Activated CD8-positive, alpha-beta T cell treated with anti-CD3 and anti-CD28 coated beads, Interleukin-2, amount 10 ng/mL, durations not matched to agents 7 days and 5 days (primary cell): ENCODE results near the gene TAGLN2. TPM values are rescaled to one million over a fixed set of nuclear protein-coding genes. Genes with fewer than 3 reads are reported as not detected.

Experiments
- ATAC-seq: fragments of 150-1000 bp; cut with Tn5 transposase; one replicate; pipeline ENCODE4 v1.10.0; 2021; ENCODE audit warnings: moderate library complexity
- CTCF ChIA-PET: fragments of 350-600 bp; sonication (Branson Sonifier 250); formaldehyde crosslinking; loops from one replicate; lab custom pipeline; 2021; ENCODE audit warnings: antibody characterized with exemption; lab: Charles Lee
- POLR2A ChIA-PET: fragments of 350-600 bp; sonication (Branson Sonifier 250); formaldehyde crosslinking; loops from one replicate; lab custom pipeline; 2021; ENCODE audit warnings: antibody characterized with exemption; lab: Charles Lee
- DNase-seq: peaks from one replicate; pipeline ENCODE4 v3.0.0-alpha.2; 2020
- H3K27ac Mint-ChIP-seq: one replicate; pipeline ENCODE4 v1.8.0; 2021; ENCODE audit warnings: mild to moderate bottlenecking, mixed read lengths
- H3K27me3 Mint-ChIP-seq: one replicate; pipeline ENCODE4 v1.8.0; 2021; ENCODE audit warnings: low read depth, mixed read lengths
- H3K36me3 Mint-ChIP-seq: one replicate; pipeline ENCODE4 v1.8.0; 2021; ENCODE audit warnings: low read depth, mixed read lengths
- H3K4me1 Mint-ChIP-seq: one replicate; pipeline ENCODE4 v1.8.0; 2021; ENCODE audit warnings: low read depth, mixed read lengths
- H3K4me3 Mint-ChIP-seq: one replicate; pipeline ENCODE4 v1.8.0; 2021; ENCODE audit warnings: mild to moderate bottlenecking, mixed read lengths
- H3K9me3 Mint-ChIP-seq: one replicate; pipeline ENCODE4 v1.8.0; 2022; ENCODE audit warnings: mixed read lengths; ENCODE audit not compliant: insufficient read depth
- total RNA-seq, 2 experiments: library from RNA; stranded (reverse); gene quantifications; one replicate each; pipeline ENCODE4 v1.2.3, GENCODE V29; 2021

TAGLN2 gene
- total RNA-seq, 2 experiments from 2014 or later: 476 to 510 TPM

DNA sequence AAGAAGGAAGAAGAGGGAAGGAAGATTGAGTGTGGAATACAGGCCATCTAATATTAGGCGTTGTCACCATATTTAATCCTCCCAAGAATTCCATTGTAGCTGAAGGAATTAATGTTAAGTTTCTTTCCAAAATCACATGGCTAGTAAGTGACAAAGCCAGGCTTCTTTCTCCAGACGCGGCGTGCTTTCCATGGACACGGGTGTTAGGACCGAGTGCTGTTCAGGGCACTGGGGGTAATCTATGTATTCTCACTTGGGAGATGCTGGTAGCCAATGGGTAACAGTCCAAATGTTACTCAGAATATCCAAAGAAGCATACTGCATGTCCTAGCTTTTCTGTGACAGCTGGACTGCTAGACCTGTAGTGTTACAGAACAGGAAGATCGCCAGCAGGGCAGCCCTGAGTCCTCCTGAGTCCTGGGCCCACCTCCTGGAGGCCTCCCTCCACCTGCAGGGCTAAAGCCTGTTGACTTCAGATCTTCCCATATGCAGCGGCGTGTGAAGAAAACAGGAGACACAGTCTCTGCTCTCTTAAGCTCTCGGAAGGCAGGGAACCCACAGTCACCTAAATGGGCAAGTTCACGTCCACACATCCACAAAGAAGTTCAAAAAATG, 14.8 kb upstream of the TAGLN2 start:
- Mint-ChIP-seq H3K9me3 (no peaks in the 10 kb centered on the region), H3K4me3 (no peak overlapping the region), H3K4me1 (peaks cover 6% of the 10 kb centered on the region), H3K27me3 (peaks cover 48% of the 10 kb centered on the region), H3K27ac (no peak overlapping the region), H3K36me3 (no peaks in the 10 kb centered on the region)
- CTCF ChIA-PET: interaction anchor here (1.0 to 9.9 kb wide), 9 partner anchors 7 to 159 kb away, joined by 3 to 184 read pairs (median 3); partner anchors contain the start of genes DUSP23 and TAGLN2
- POLR2A ChIA-PET: interaction anchor here (2.3 kb wide), 1 partner anchor 15 kb away, joined by 5 read pairs; the partner anchor contains the start of gene TAGLN2
- ATAC-seq (no peak), DNase-seq (no peak)

DNA sequence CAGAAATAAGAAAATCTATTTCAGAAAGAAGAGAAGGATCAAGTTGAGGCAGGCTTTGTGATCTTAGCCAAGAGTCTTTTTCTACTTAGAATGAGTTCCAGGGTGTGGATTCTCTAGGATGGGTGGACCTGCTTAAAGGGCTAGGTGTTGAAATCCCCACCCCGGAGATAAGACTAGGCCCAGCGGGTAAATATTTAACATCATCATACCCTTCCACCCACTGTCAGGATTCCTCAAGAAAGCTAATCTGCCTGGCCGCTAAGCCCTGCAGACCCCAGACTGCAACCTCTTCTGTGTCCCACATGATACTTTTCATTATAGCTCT, 14.3 kb upstream of the TAGLN2 start:
- Mint-ChIP-seq H3K4me1 (peaks cover 5% of the 10 kb centered on the region), H3K27me3 (peaks cover 46% of the 10 kb centered on the region), H3K27ac (no peak overlapping the region), H3K4me3 (no peak overlapping the region), H3K36me3 (no peaks in the 10 kb centered on the region), H3K9me3 (no peaks in the 10 kb centered on the region)
- DNase-seq (no peak), ATAC-seq (no peak)
- POLR2A ChIA-PET: interaction anchor here (2.3 to 3.5 kb wide), 2 partner anchors 14 to 15 kb away, joined by 5 to 21 read pairs; partner anchors contain the start of gene TAGLN2
- CTCF ChIA-PET: interaction anchor here (1.0 to 9.9 kb wide), 7 partner anchors 14 to 159 kb away, joined by 3 to 184 read pairs (median 3); partner anchors contain the start of genes DUSP23 and TAGLN2

DNA sequence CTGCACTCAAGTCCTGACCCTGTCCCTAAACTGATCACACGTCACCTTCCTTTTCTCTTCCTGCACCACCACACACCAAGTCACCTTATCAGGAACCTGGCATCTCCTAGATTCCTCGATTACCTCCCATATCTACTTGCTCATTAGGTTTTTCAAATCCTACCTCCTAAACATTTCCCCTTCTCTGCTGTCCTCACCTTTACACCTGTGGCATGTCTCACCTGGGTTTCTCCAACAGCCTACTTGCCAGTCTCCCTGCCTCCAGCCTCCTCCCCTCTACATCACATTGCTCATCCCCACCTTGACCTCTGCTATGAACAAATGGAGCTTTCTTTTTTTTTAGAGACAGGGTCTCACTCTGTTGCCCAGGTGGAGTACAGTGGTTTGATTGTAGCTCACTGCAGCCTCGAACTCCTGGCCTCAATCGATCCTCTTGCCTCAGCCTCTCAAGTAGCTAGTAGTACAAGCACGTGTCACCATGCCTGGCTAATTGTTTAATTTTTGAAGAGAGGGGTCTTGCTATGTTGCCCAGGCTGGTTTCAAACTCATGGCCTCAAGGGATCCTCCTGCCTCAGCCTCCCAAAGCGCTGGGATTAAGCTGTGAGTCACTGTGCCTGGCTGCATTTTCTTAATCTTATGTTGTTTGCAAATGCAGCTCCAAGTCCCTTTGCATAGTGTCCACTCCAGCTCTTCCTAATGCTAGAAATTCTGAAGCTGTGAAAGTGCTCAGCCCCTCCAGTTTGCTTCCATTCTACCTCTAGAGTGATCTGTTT, 13.8 kb upstream of the TAGLN2 start:
- ChIA-PET POLR2A (interaction anchor here (3.5 kb wide), 1 partner anchor 15 kb away, joined by 21 read pairs; the partner anchor contains the start of gene TAGLN2), CTCF (interaction anchor here (1.0 to 9.9 kb wide), 10 partner anchors 14 to 158 kb away, joined by 3 to 184 read pairs (median 4); partner anchors contain the start of genes DUSP23 and TAGLN2)
- H3K9me3 Mint-ChIP-seq: no peaks in the 10 kb centered on the region
- H3K4me1 Mint-ChIP-seq: peaks cover 5% of the 10 kb centered on the region
- H3K27ac Mint-ChIP-seq: no peak overlapping the region
- ATAC-seq (no peak), DNase-seq (no peak)
- peaks cover 42% of the 10 kb centered on the region for H3K27me3 Mint-ChIP-seq
- no peaks in the 10 kb centered on the region for H3K36me3 Mint-ChIP-seq
- H3K4me3 Mint-ChIP-seq: no peak overlapping the region

DNA sequence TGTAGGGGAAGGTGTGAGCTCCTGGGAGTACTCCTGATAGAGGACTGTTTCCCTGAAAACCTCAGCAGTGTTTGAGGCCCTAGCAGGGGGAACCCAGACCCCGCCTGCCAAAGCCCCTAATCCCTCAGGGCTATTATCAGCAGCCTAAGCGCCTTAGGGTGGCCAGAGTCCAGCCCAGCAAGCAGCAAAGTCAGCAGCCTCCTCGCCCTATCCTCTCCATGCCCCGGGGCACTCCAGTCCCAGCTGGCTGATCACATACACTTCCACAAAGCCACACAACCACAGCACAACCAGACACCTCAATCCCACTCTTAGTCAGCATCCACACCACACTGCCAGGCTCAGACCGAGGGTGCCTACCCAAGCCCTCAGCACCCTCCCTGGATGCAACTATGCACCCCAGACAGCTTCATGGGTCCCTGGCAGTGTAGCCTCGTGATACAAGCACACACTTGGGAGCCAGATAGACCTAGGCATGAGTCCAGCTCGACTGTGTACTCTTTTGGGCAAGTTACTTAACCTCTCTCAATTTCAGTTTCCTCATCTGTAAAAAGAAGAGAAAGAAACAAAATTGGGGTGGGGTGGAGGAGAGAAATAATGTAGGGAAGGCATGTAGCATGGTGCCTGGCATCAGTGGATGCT, 13.0 kb upstream of the TAGLN2 start:
- ATAC-seq: peak; percentile 20
- Mint-ChIP-seq H3K9me3 (no peaks in the 10 kb centered on the region), H3K27ac (no peak overlapping the region), H3K36me3 (no peaks in the 10 kb centered on the region), H3K4me1 (peaks cover 5% of the 10 kb centered on the region), H3K4me3 (no peak overlapping the region), H3K27me3 (peaks cover 37% of the 10 kb centered on the region)
- no peak for DNase-seq
- ChIA-PET POLR2A (interaction anchor here (3.5 kb wide), 1 partner anchor 14 kb away, joined by 21 read pairs; the partner anchor contains the start of gene TAGLN2), CTCF (interaction anchor here (1.0 to 9.9 kb wide), 9 partner anchors 8 to 147 kb away, joined by 3 to 184 read pairs (median 6); partner anchors contain the start of genes IGSF9 and TAGLN2)

DNA sequence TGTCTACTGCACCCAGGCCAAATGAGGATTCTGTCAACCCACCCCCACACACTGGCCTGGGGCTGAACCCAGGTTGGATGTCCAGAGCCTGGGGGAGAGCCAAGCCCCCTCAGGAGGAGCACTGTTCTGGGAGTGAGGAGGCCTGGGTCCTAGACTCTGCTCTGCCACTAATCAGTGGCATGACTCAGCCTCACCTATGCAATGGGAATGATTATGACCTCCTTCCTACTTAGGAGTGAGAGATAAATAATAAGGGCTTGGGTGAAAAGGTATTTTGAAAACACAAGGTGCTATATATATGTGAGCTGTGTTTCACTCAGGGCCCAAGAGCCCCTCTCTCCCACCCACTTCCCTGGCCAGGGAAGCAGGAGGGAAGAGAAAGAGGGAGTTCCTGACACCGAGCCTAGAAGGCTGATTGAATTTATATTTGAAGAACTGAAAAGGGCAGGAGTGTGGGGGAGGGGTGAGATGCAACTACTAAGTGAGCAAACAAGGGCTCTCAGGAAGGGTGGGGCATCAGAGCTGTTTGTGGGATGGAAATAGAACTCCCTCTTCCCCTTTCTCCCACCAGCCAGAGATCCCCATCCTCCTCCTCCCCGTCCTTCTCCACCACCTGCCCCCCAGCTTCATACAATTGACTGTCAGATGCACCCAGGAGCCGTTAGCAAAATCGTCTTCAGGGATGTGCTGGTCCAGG, 11.9 kb upstream of the TAGLN2 start:
- POLR2A ChIA-PET: interaction anchor here (3.5 kb wide), 1 partner anchor 13 kb away, joined by 21 read pairs; the partner anchor contains the start of gene TAGLN2
- no peak overlapping the region for H3K4me3 Mint-ChIP-seq
- no peaks in the 10 kb centered on the region for H3K9me3 Mint-ChIP-seq
- peaks cover 5% of the 10 kb centered on the region for H3K4me1 Mint-ChIP-seq
- ATAC-seq (no peak), DNase-seq (no peak)
- H3K36me3 Mint-ChIP-seq: no peaks in the 10 kb centered on the region
- H3K27me3 Mint-ChIP-seq: peaks cover 29% of the 10 kb centered on the region
- H3K27ac Mint-ChIP-seq: no peak overlapping the region
- CTCF ChIA-PET: interaction anchor here (0.6 to 9.9 kb wide), 10 partner anchors 9 to 148 kb away, joined by 3 to 184 read pairs (median 7); partner anchors contain the start of genes IGSF9 and TAGLN2

DNA sequence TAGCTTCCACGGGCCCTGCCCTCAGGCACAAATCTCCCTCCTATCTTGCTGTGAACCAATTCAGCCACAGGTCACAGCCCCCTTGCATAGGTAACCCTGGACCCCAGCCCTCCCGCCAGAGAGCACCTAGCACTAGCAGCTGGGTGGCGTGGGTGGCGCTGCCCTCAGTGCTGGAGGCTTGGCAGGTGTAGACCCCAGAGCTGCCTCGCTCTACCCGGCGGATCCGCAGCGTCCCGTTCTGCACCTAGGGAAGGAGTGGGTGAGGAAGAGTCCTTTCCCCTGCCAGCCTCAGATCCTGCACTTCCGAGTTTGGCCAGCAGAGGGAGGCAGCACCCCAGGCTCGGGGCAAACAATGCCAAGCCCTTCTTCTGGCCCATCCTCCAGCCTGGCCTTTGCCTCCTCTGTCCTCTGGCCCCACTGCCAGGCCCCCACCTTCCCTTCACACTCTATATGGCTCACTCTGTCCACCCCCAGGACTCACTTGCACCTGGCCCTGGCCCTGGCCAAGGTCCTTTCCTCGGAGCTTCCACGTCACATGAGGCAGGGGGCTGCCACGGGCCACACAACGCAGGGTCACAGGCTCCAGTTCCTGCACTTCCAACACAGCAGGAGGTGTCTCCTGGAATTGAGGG, 11.1 kb upstream of the TAGLN2 start:
- ChIA-PET POLR2A (interaction anchor here (3.5 kb wide), 1 partner anchor 12 kb away, joined by 21 read pairs; the partner anchor contains the start of gene TAGLN2), CTCF (interaction anchor here (0.6 to 9.9 kb wide), 10 partner anchors 10 to 149 kb away, joined by 3 to 184 read pairs (median 5); partner anchors contain the start of genes IGSF9 and TAGLN2)
- Mint-ChIP-seq H3K27me3 (peaks cover 29% of the 10 kb centered on the region), H3K27ac (no peak overlapping the region), H3K4me3 (no peak overlapping the region), H3K9me3 (no peaks in the 10 kb centered on the region), H3K4me1 (peaks cover 5% of the 10 kb centered on the region), H3K36me3 (no peaks in the 10 kb centered on the region)
- peak; percentile 83 for DNase-seq
- ATAC-seq: peak; percentile 81

DNA sequence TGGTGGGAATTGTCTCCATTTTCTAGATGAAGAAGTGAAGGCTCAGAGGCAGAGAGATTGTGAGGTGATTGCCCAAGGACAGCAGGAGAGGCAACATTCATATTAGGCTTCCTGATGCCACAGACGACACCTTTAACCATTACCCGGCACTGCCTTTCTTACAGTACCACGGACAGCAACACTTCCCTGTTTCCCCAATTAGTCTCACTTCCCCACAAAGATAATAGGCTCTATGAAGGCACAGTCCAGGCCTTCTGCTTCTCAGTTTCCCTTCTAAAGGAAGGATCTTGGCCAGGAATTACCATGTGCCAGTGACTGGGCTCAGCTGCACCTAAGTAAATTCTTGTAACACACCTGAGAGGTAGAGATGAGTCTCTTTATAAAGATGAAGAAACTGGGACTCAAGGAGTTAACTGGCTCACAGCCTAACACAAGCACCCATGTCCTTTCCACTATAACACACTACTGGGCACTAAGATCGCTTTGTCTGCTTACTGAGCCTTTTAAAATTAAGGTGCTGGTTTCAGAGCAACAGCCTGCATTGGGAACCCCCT, 10.5 kb upstream of the TAGLN2 start:
- H3K4me1 Mint-ChIP-seq: peaks cover 5% of the 10 kb centered on the region
- ATAC-seq (no peak), DNase-seq (no peak)
- no peaks in the 10 kb centered on the region for H3K36me3 Mint-ChIP-seq
- H3K27ac Mint-ChIP-seq: no peak overlapping the region
- no peaks in the 10 kb centered on the region for H3K9me3 Mint-ChIP-seq
- ChIA-PET CTCF (interaction anchor here (0.7 to 9.9 kb wide), 8 partner anchors 10 to 149 kb away, joined by 3 to 184 read pairs (median 8); partner anchors contain the start of genes IGSF9 and TAGLN2), POLR2A (interaction anchor here (0.8 to 3.5 kb wide), 2 partner anchors 11 to 12 kb away, joined by 3 to 21 read pairs; partner anchors contain the start of gene TAGLN2)
- peaks cover 26% of the 10 kb centered on the region for H3K27me3 Mint-ChIP-seq
- H3K4me3 Mint-ChIP-seq: no peak overlapping the region

DNA sequence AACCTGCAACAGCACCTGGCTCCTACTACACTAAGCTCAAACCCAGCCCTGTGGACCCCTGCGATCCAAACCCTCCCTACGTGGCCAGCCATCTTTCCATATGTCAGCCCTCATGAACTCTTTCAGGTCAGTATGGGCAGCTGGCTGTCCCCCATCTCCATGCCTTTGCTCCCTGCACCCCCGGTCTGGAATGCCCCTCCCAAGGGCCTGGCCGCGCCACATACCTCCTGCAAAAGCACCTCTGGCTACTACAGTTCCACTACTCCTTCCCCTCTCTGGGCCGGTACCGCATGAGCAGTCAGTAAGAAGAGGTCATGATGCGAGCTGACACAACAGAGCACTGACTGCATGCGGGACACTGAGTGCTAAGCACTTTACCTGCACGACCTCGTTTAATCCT, 10.0 kb upstream of the TAGLN2 start:
- ATAC-seq (no peak), DNase-seq (no peak)
- ChIA-PET CTCF (interaction anchor here (0.7 to 9.9 kb wide), 6 partner anchors 11 to 150 kb away, joined by 3 to 184 read pairs (median 11); partner anchors contain the start of gene TAGLN2), POLR2A (interaction anchor here (0.8 kb wide), 1 partner anchor 10 kb away, joined by 3 read pairs; the partner anchor contains the start of gene TAGLN2)
- Mint-ChIP-seq H3K27ac (no peak overlapping the region), H3K4me3 (no peak overlapping the region), H3K9me3 (no peaks in the 10 kb centered on the region), H3K4me1 (peaks cover 5% of the 10 kb centered on the region), H3K36me3 (no peaks in the 10 kb centered on the region), H3K27me3 (peaks cover 23% of the 10 kb centered on the region)

DNA sequence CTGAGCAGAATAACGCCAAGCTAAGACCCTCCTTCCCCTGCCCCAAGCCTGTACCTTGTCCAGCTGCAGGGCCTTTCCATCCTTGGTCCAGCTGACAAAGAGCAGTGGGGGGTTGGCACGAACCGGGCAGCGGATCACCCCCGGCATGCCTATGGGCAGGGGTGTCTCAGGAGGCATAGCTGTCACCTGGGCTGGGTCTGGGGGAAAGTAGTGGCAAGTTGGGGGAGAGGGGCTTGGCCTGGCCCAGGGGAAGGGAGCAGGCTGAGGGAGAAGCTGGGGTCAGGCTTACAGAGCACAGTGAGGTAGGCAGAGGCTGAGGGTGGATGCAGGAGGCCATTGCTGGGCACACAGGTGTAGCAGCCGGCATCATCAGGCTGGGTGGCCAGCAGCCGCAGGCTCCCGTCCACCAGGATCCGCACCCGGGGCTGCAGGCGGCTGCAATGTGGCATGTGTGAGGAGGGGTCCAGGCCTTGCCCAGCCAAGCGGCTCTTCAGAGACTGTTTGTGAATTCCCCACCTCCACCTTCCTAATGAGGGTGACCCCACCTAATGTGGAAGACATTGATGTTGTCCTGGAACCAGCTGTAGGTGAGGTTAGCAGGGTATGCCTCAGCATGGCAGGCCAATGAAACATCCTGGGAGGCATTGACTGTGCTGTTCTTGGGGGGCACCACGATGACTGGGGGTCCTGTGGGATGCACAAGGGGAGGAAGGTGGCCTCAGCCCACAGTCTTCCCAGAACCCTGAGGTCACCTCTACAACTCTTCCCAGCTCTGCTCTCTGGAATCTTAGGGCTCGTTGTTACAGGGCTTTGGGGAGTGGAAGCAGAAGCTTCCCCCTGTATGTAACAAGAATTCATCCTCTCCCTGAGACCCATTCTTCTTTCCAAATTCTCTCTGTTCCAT, 9.1 kb upstream of the TAGLN2 start:
- ChIA-PET CTCF (interaction anchor here (0.7 to 9.9 kb wide), 7 partner anchors 10 to 144 kb away, joined by 3 to 184 read pairs (median 5); partner anchors contain the start of gene TAGLN2), POLR2A (interaction anchor here (2.2 kb wide), 1 partner anchor 10 kb away, joined by 18 read pairs; the partner anchor contains the start of gene TAGLN2)
- peaks cover 22% of the 10 kb centered on the region for H3K27me3 Mint-ChIP-seq
- no peak for DNase-seq
- H3K27ac Mint-ChIP-seq: no peak overlapping the region
- H3K36me3 Mint-ChIP-seq: no peaks in the 10 kb centered on the region
- no peaks in the 10 kb centered on the region for H3K9me3 Mint-ChIP-seq
- peaks cover 5% of the 10 kb centered on the region for H3K4me1 Mint-ChIP-seq
- no peak overlapping the region for H3K4me3 Mint-ChIP-seq
- no peak for ATAC-seq
